Keratinocyte (primary cell): Measurements from ENCODE around the gene ABCC4. TPM values are rescaled to one million over a fixed set of nuclear protein-coding genes. Genes with fewer than 3 reads are reported as not detected.

Source experiments
- DNase-seq: peaks from one replicate; pipeline ENCODE4 v3.0.0-alpha.2; 2011; ENCODE audit warnings: low read depth, missing footprints, low spot score
- FAIRE-seq: peaks from 2 replicates; lab custom pipeline; 2011; peaks lifted over from hg19 to GRCh38; lab: Jason Lieb, UNC
- H2AFZ ChIP-seq: 2 replicates; pipeline ENCODE4 v1.6.0; 2012; ENCODE audit warnings: low read length, control low read depth, inconsistent platforms; ENCODE audit not compliant: control insufficient read depth
- H3K27ac ChIP-seq: 2 replicates; pipeline ENCODE4 v1.5.1; 2011; ENCODE audit warnings: low read length; ENCODE audit not compliant: control insufficient read depth, insufficient read depth
- H3K27me3 ChIP-seq: 3 replicates; pipeline ENCODE4 v1.6.0; 2011; ENCODE audit warnings: low read length; ENCODE audit not compliant: control insufficient read depth, insufficient read depth; ENCODE audit errors: extremely low read depth
- H3K36me3 ChIP-seq, 2 experiments: 2 replicates in 1 of 2; 3 replicates in 1 of 2; pipeline ENCODE4 v1.5.1; 2011; ENCODE audit warnings: low read length in 2 of 2, mild to moderate bottlenecking in 1 of 2; ENCODE audit not compliant: control insufficient read depth in 2 of 2, insufficient read depth in 2 of 2; ENCODE audit errors: extremely low read depth in 1 of 2
- H3K4me1 ChIP-seq: 3 replicates; pipeline ENCODE4 v1.5.1; 2011; ENCODE audit warnings: low read length; ENCODE audit not compliant: control insufficient read depth, insufficient read depth; ENCODE audit errors: extremely low read depth
- H3K4me2 ChIP-seq: 3 replicates; pipeline ENCODE4 v1.6.0; 2011; ENCODE audit warnings: low read depth, low read length; ENCODE audit not compliant: control insufficient read depth, insufficient read depth; ENCODE audit errors: extremely low read depth
- H3K4me3 ChIP-seq, 3 experiments: fragments of 200-600 bp in 1 of 3; sonication (generic) in 1 of 3; 2 replicates in 2 of 3; 3 replicates in 1 of 3; pipeline ENCODE4 v1.5.1; 2011 to 2016; ENCODE audit warnings: low read length in 3 of 3, mild to moderate bottlenecking in 3 of 3, control low read depth in 2 of 3, inconsistent platforms in 1 of 3, low read depth in 1 of 3, mixed read lengths in 1 of 3, mixed run types in 1 of 3, moderate library complexity in 1 of 3; ENCODE audit not compliant: control insufficient read depth in 2 of 3, insufficient read depth in 2 of 3; ENCODE audit errors: extremely low read depth in 1 of 3
- H3K79me2 ChIP-seq: 2 replicates; pipeline ENCODE4 v1.6.0; 2012; ENCODE audit warnings: low read length; ENCODE audit not compliant: control insufficient read depth, insufficient read depth
- H3K9ac ChIP-seq: 3 replicates; pipeline ENCODE4 v1.6.0; 2011; ENCODE audit warnings: low read length; ENCODE audit not compliant: control insufficient read depth, insufficient read depth; ENCODE audit errors: extremely low read depth
- H3K9me1 ChIP-seq: 3 replicates; pipeline ENCODE4 v1.6.0; 2011; ENCODE audit warnings: low read length; ENCODE audit not compliant: control insufficient read depth, insufficient read depth; ENCODE audit errors: extremely low read depth
- H3K9me3 ChIP-seq: 2 replicates; pipeline ENCODE4 v1.5.1; 2012; ENCODE audit warnings: low read depth, low read length; ENCODE audit not compliant: control insufficient read depth
- H4K20me1 ChIP-seq: 3 replicates; pipeline ENCODE4 v1.6.0; 2011; ENCODE audit warnings: low read length; ENCODE audit not compliant: control insufficient read depth, insufficient read depth; ENCODE audit errors: extremely low read depth
- CTCF ChIP-seq, 3 experiments: IDR thresholded peaks in 1 of 3; conservative IDR thresholded peaks in 1 of 3; optimal IDR thresholded peaks in 1 of 3; 2 replicates in 2 of 3; 3 replicates in 1 of 3; pipeline versions ENCODE3 to v1.5.1; 2011; ENCODE audit warnings: low read length in 3 of 3, mild to moderate bottlenecking in 3 of 3, moderate library complexity in 2 of 3, control low read depth in 1 of 3, inconsistent platforms in 1 of 3; ENCODE audit not compliant: insufficient read depth in 2 of 3; ENCODE audit errors: extremely low read depth in 1 of 3
- EZH2 ChIP-seq: IDR thresholded peaks from one replicate; pipeline ENCODE4 v1.6.1; 2012; ENCODE audit warnings: inconsistent platforms, mild to moderate bottlenecking, low read length, moderate library complexity
- dilution Hi-C: fragments of 300-500 bp; cut with MboI; formaldehyde crosslinking; loops from one replicate; pipeline ENCODE4 v1.7.0; 2020; ENCODE audit warnings: low sequenced_read_pairs; ENCODE audit not compliant: extremely low pct_ligation_motif_present
- polyA plus RNA-seq, 5 experiments: library from polyadenylated mRNA; depleted of rRNA in 3 of 5; stranded (reverse) in 3 of 5; stranded (forward) in 1 of 5; unstranded in 1 of 5; fragments of >200 nt; gene quantifications; 1 replicate in 1 of 5; 2 replicates in 3 of 5; 3 replicates in 1 of 5; pipeline versions ENCODE4 v1.2.1 to v1.2.3, GENCODE V29; 2011 to 2012; ENCODE audit warnings: missing spikeins in 2 of 5, low read depth in 1 of 5, low replicate concordance in 1 of 5

ABCC4 gene
- polyA plus RNA-seq, 1 donor (not counting 4 experiments of a cell fraction or from before 2014, with no cell fraction given), result 13.8 TPM

DNA sequence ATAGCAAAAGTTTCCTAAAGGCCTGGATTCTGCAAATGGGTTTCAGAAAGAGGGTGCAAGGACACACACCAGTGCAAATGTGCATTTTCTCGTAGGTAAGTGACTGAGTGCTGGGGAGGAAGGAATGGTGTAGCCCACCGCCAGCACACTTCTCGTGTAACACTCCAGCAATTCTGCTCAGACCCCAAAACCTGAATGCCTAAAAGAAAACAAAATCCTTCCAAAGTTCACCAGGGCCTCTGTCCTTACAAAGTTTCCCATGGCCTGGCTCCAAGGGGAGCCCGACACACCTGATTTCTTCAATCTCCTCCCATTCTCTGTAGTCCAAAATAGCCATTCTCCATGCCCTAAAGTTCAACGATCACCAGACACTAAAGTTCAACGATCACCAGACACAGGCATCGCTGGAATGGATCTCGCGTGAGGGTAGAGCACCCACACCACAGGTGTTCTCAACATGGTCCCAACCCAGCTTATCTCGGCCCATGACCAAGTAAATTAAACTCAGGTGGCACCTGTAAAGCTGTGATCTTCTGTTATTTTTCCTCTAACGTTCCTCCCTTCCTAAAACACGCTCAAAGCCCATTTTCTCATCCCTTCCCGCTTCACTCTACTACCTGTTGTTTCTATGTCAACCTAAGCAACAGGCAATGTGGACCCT lies 46.0 kb downstream of the ABCC4 start:
- FAIRE-seq, result no peak
- H3K36me3 ChIP-seq, result peaks cover 0 to 3% of the 10 kb centered on the region in 2 experiments
- peaks cover 7% of the 10 kb centered on the region for H3K79me2 ChIP-seq
- DNase-seq, result no peak
- no peak overlapping the region for H3K4me2 ChIP-seq
- peaks cover 2% of the 10 kb centered on the region for H3K9me1 ChIP-seq
- no peaks in the 10 kb centered on the region for H4K20me1 ChIP-seq
- no peaks in the 10 kb centered on the region for H3K27me3 ChIP-seq
- H3K9ac ChIP-seq, result no peak overlapping the region
- no peaks in the 10 kb centered on the region for H3K9me3 ChIP-seq
- no peak for TF ChIP-seq CTCF (optimal IDR thresholded peaks at IDR 0.05 in 1 of 3, IDR thresholded peaks at IDR 0.05 in 1 of 3, conservative IDR thresholded peaks at IDR 0.05 in 1 of 3; ENCODE audit: extremely low read depth in 1 of 3, insufficient read depth in 2 of 3, low read length in 3 of 3)
- no peak for TF ChIP-seq EZH2
- peak overlapping the region; percentile 63 for H3K27ac ChIP-seq
- peaks cover 31% of the 10 kb centered on the region for H3K4me1 ChIP-seq
- no peak overlapping the region for H3K4me3 ChIP-seq
- H2AFZ ChIP-seq, result no peak overlapping the region
- dilution Hi-C loops, result no loop called here

GRCh38 chr13:95254339-95254738 lies 46.9 kb downstream of the ABCC4 start:
- H3K79me2 ChIP-seq, result peaks cover 7% of the 10 kb centered on the region

More at GRCh38 chr13:95254339-95254738, 46.9 kb downstream of the ABCC4 start:
- Histone ChIP-seq H3K4me2 (peak overlapping the region; percentile 58), H3K27me3 (no peaks in the 10 kb centered on the region), H4K20me1 (no peaks in the 10 kb centered on the region), H3K9me1 (peaks cover 2% of the 10 kb centered on the region), H2AFZ (no peak overlapping the region), H3K36me3 (peaks cover 0 to under 1% of the 10 kb centered on the region in 2 experiments), H3K27ac (peak overlapping the region; percentile 63), H3K9ac (peak overlapping the region; percentile 37), H3K4me3 (peak overlapping the region in 1 of 3 experiments; percentile 22), H3K9me3 (no peaks in the 10 kb centered on the region), H3K4me1 (peaks cover 31% of the 10 kb centered on the region)
- DNase-seq (peak; percentile 33), FAIRE-seq (peak; percentile 58)
- TF ChIP-seq EZH2 (no peak), CTCF (optimal IDR thresholded peaks at IDR 0.05 in 1 of 3, IDR thresholded peaks at IDR 0.05 in 1 of 3, conservative IDR thresholded peaks at IDR 0.05 in 1 of 3; ENCODE audit: extremely low read depth in 1 of 3, insufficient read depth in 2 of 3, low read length in 3 of 3) (no peak)
- dilution Hi-C loops, result no loop called here
